Skin of body (tissue), 3 donors: ENCODE measurements around the gene PRICKLE2. TPM values are rescaled to one million over a fixed set of nuclear protein-coding genes. Genes with fewer than 3 reads are reported as not detected.

ENCODE experiments used
- DNase-seq: peaks from one replicate; lab custom pipeline; 2025; lab: John Stamatoyannopoulos, UW
- small RNA-seq: library from RNA; depleted of rRNA; stranded (forward); fragments of <200 nt; gene quantifications from one replicate; pipeline ENCODE3, GENCODE V24; 2014; ENCODE audit warnings: low replicate concordance
- total RNA-seq: library from RNA; depleted of rRNA; stranded (reverse); fragments of >200 nt; gene quantifications from one replicate; pipeline ENCODE4 v1.2.3, GENCODE V29; 2014

PRICKLE2 gene
- total RNA-seq, 1 donor from 2014 or later, result 34.0 TPM

DNA sequence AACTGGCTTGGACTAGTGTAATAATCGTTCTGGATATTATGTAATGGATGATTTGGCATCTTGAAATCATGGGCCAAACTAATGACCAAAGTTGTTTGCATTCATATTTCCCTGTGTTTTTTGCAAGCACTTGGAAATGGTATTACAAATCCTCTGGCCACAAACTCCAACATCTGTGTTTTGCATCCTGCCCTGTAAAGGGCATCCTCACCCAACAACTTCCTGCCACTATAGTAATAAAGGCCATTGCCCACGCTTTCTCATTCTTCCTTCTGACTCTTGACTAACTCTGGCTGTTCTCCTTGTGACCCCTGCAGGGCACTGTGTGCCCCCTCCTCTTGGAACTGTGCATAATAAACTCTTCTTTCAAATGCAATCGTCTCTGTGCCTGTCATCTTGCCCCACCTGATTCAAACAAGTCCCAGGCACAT is 176.6 kb downstream of the PRICKLE2 start:
- no peak for DNase-seq

DNA sequence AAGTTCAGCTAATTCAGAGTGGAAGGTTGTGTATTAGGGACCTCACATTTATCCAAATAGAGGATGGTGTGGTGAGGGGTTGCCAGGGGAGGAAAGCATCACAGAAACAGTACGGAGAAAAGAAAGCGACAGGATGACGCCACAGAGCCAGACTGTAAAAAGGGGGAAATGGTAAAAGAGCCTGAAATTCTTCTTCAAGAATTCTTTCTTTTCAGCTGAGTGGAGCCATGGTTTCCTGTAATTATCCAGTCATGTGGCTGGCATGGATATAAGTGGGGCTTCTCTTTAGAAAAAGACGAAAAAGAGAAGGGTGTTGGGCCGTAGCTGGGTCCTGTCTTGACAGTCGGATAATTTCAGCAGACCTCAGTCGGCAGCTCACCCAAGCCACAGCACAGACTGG is 177.5 kb downstream of the PRICKLE2 start:
- no peak for DNase-seq

DNA sequence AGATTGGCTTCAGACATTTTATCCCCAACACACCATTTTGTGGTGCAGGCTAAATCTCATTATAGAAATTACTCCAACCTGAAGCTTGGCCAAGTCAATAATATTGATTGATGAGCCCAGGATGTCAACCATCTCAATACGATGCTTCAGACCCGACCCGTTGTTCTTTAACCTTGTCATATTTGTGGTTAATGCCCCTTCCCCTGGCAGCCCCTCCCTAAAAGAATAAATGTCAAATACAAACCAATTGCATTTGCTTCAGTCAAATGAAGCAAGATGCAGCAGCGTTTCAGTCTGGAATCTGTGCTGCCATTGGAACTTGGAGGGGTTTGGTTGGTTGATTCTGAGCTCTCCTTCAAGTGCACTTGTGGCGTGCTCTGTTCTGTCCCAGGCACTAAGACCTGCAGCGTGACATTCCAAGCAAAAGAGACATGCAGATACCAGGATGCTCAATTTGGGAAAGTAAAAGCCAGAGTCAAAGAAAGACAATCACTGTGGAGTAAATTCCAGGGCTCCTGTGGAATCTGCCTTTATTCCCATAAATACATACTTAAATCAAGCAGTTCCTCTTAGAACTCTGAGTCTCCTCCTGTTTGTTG is 178.2 kb downstream of the PRICKLE2 start:
- DNase-seq, result no peak

DNA sequence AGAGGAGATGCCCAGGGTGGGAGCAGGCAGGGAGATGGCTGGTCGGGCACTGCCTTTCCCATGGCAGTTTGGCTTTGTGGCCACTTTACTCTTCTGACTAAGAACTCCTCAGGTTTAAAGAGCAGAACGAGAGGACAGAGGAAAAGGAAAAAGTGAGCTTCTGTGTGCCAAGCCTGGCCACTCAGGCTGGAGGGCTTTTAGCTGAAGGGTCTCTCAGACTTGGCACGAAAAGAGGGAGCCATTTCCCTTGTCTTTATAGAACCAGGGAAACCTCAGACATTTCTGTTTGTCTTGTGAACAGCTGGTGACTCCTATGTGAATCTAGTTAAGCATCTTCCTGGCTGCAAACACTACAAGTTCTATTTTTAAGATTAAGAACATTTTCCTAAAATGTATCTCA is 178.7 kb downstream of the PRICKLE2 start:
- DNase-seq, result no peak

DNA sequence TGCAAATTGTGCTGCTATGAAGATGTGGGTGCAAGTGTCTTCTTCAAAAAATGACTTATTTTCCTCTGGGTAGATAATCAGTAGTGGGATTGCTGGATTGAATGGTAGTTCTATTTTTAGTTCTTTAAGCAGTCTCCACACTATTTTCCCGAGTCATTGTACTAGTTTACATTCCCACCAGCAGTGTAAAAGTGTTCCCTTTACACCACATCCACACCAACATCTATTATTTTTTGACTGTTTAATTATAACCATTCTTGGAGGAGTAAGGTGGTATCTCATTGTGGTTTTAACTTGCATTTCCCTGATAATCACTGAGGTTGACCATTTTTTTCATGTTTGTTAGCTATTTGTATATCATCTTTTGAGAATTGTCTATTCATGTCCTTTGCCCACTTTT is 182.3 kb downstream of the PRICKLE2 start:
- DNase-seq, result no peak

Small RNA genes lying within 50 kb of the gene (small RNA-seq; reads per million reads assigned to genes)
- gene RF00012, result not detected

Other genes with a start within 250 kb of the PRICKLE2 start
- 60.9 TPM for gene PSMD6, start 202.0 kb downstream of the PRICKLE2 start, total RNA-seq